GM21515 (cell line): Measurements from ENCODE around the gene ERFL.

Experiments
- ATAC-seq: cut with Tn5 transposase; IDR thresholded peaks from one replicate; pipeline ENCODE4 v1.9.1; 2021; ENCODE audit not compliant: unreplicated experiment

The ERFL gene

DNA sequence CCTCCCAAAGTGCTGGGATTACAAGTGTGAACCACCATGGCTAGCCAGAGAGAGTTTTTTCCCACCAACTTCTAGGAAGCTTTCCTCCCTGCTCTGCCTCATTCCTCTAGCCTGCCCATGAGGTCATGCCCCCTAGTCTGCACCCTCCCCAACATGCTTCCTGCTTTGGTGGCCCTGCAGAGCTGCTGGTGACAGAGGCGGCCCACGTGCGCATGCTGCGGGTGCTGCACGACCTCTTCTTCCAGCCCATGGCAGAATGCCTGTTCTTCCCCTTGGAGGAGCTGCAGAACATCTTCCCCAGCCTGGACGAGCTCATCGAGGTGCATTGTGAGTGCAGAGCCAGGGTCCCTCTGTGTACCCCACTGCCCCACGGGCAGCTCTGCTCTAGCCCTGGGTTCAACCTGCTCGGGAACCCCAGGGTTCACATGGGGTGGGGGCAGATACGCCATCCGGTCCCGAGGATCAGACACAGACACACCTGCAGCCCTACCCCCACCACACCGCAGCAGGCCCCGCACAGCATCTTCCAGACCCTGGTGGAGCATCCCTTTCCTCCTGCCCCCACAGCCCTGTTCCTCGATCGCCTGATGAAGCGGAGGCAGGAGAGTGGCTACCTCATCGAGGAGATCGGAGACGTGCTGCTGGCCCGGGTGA, 26.4 kb downstream of the ERFL start:
- ATAC-seq: no peak

DNA sequence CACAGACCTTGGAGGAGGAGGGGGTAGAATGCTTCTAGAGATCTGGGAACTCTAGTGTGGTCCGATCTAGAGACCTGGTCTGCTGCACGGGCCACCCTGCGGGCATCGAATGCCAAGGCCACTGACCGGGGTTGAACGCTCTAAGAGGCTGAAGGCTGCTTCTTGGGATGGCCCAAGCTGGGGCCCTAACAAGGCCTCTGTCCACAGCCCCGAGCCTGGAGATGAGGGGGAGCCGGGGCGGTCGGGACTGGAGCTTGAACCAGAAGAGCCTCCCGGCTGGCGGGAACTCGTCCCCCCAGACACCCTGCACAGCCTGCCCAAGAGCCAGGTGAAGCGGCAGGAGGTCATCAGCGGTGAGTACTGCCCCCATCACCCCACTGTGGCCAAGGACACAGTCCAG, 30.0 kb downstream of the ERFL start:
- ATAC-seq: no peak

DNA sequence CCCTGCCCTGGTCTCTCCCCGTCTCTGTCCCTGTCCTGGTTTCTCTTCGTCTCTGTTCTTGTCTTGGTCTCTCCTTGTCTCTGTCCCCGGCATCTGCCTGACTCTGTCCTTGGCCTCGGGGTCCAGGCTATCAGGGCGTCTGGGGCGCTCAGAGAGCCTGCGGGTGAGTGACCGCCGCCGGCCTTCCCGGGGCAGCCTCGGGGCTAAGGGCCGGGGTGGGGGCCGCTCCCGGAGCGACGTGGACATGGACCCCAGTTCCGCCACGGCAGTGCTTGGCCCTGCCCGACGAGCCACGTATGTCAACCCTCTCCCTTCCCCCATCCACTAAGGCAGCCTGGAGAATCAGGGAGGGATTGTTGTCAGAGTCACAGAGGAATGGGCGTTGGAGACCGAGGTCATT, 30.4 kb downstream of the ERFL start:
- no peak for ATAC-seq

DNA sequence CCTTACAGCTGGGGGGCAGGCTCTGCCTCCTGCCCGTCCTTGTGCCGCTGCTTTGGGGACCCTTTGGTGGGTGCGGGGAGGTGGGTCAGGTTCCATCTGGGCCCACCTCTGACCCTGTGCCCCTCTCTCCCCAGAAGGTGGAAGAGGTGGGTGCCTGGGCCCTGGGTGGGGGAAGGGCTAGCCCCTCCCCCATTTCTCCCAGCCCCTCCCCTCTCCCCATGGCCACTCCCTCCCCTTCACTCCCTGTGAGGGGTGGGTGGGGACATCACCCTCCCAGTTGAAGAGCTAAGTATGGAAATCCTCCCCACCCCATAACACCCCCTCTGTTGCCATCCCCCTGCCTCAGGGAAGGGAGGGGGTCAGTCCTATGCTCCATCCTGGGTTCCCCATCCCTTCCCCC, 31.1 kb downstream of the ERFL start:
- no peak for ATAC-seq

DNA sequence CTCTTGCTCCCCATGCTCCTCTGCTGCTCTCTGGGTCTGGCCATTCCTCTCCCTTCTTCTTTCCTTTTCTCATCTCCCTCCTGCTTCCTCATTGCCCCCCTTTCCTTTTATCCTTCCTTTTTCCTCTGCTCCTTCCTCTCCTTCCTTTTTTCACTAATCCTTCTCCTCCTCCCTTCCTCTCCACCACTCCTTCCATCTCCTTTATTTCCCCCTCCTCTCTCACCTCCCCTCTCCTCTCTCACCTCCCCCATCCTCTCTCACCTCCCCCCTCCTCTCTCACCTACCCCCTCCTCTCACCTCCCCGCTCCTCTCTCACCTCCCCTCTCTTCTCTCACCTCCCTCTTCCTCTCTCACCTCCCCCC, 31.7 kb downstream of the ERFL start:
- ATAC-seq: no peak

DNA sequence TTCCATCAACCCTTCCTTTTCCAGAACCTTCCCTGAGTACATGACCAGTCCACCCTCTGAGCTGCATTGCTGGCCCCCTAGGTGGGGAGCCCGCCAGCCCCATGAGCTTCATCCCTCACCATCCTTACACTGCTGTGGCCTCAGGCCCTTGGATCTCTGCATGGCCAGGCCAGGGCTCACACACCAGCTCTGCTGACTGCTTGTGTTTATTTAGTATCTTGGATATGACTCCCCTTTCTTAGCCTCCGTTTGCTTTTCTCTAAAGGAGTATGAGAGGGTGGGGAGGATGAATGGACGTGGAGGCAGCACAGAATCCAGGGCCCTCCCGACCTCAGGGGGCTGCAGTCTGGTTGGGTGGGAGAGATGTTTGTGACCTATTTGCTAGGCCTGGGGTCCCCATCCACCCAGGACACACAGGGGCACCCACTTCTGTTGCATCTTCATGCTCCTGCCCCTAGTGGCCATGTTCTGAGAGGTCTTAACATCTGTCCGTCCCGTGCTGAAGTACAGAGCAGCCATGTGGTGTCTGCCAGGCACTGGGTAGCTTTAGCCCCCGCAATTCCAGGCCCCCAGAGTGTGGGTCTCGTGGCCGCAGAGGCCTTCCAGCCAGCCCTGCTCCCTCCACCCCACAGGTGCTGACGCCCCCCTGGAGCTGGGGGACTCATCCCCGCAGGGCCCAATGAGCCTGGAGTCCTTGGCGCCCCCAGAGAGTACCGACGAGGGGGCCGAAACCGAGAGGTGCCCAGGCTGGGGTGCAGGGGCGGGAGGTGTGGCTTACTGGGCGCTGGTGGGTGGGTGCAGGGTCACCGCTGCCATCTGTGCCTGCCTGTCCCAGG, 32.3 kb downstream of the ERFL start:
- ATAC-seq: no peak

DNA sequence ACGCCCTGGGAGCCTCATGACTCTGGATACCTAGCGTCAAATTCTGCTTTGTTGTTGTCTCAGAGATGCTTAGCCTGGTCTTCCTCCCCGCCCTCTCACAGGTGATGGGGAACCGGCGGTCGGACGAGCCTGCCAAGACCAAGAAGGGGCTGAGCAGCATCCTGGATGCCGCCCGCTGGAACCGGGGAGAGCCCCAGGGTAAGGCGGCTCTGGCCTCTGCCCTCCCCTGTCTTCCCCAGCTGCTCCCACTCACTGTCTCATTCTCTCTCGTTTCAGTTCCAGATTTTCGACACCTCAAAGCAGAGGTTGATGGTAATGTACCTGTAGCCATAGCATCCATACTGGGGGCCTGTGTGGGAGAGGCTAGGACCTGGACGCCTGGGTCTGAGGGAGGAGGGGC, 33.9 kb downstream of the ERFL start:
- no peak for ATAC-seq

DNA sequence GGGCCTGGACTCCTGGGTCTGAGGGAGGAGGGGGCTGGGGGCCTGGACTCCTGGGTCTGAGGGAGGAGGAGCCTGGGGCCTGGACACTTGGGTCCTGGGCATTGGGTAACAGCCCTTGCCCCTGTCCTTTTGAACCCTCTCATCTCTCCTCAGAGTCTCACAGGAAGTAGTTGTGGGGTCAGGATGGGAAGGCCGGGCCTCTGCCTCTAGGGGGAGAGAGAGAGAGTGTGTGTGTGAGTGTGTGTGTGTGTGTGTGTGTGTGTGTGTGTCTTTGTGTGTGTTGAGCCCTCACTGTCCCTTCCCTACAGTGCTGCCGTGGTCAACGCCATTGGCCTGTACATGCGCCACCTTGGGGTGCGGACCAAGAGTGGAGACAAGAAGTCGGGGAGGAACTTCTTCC, 34.4 kb downstream of the ERFL start:
- no peak for ATAC-seq

DNA sequence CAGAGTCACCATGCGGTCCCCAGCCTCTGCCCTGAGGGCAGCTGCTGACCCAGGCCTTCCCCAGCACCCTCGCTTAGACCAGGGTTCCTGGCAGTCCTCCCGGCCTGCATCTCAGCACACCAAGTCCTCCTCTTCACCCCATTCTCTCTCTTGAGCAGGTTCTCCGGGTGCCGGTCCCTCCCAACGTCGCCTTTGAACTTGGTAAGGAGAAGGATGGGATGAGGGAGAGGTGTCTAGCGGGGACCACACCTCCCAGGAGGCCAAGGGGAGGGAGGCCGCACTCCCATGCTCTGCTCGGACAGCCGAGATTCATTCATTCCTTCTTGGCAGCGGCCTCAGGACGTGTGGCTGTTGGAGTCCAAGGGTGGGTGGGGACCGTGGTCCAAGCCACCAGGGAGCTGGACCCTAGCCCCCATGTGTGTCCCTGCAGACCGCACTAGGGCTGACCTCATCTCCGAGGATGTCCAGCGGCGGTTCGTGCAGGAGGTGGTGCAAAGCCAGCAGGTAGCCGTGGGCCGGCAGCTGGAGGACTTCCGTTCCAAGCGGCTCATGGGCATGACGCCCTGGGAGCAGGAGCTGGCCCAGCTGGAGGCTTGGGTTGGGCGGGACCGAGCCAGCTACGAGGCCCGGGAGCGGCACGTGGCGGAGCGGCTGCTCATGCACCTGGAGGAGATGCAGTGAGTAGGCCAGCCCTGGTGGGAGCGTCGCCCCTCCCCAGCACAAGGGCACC, 35.9 kb downstream of the ERFL start:
- ATAC-seq: no peak

DNA sequence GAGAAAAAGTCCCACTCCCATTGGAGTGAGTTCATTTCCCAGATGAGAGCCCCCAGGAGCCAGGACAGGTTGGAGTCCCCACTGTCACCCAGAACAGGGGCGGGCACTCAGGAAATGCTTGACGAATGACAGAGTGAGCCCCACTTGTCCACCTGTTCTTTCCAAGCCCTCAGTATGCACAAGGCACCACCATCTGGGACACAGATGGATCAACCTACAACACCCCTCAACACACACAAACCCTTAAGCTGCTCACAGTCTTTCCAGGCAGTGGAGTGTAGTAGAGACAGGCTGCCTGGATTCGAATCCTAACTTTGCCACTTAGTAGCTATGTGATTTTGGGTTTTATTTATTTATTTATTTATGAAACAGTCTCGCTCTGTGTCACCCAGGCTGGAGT, 37.3 kb downstream of the ERFL start:
- ATAC-seq: no peak

DNA sequence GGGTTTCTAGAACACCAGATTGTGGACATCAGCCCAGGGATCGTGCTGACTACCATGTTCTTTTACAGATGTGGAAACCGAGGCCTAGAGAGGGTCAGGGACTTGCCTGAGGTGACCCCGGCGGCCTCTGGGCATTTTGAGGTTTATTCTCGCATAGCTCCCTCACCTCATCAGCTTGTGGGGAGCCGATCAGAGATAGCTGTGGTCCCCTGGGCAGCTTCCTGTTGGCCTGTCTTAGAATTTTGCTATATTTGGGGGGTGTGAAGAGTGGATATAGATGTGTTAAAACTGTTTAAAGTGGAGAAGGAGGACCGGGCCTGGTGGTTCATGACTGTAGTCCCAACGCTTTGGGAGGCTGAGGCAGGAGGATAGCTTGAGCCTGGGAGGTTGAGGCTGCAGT, 38.4 kb downstream of the ERFL start:
- no peak for ATAC-seq

DNA sequence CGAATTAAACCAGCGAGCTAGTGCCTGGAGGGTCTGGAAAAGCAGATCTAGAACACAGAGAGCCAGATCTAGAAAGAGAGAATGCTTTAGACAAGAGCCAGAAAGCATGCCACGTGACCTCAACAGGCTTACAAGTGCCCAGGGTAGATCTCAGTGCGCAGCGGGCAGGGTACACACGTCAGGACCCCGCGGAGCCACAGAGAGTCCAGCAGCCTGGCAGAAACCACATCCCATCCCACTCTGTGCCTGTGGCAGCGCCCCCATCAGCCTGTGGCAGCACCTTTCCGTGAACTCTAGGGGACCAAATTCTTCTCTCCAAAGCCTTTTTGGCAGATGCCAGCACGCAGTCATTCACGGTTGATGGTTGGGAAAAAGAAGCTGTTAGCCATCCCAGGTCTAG, 39.3 kb downstream of the ERFL start:
- no peak for ATAC-seq

DNA sequence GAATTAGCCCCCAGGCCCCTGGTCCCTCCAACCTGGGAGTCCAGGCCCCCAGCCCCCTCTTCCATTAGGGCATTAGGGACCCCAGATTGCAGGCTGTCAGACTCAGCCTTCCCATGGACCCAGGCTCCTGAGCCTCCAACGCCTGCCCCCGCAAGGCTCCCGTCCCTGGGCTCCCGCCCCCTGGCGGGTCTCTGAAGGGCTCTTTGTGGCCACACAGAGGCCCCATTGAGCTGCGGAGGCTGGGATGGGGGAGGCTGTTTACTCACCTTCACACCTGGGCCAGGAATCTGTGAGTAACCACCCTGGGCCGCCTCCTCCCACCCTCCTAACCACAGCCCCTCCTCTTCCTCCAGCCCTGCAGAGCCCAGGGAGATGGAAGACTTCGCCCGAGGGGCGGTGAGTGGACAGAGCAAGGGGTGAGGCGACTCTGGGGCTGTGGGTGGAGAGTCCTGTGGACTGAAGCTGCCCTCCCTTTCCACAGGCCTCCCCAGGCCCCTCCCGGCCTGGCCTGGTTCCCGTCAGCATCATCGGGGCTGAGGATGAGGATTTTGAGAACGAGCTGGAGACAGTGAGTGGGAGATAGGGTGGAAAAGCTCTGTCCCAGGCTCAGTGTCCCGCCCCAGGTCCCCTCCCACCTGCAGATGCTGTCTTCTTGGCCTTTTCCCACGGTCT, 40.4 kb downstream of the ERFL start:
- ATAC-seq: no peak

DNA sequence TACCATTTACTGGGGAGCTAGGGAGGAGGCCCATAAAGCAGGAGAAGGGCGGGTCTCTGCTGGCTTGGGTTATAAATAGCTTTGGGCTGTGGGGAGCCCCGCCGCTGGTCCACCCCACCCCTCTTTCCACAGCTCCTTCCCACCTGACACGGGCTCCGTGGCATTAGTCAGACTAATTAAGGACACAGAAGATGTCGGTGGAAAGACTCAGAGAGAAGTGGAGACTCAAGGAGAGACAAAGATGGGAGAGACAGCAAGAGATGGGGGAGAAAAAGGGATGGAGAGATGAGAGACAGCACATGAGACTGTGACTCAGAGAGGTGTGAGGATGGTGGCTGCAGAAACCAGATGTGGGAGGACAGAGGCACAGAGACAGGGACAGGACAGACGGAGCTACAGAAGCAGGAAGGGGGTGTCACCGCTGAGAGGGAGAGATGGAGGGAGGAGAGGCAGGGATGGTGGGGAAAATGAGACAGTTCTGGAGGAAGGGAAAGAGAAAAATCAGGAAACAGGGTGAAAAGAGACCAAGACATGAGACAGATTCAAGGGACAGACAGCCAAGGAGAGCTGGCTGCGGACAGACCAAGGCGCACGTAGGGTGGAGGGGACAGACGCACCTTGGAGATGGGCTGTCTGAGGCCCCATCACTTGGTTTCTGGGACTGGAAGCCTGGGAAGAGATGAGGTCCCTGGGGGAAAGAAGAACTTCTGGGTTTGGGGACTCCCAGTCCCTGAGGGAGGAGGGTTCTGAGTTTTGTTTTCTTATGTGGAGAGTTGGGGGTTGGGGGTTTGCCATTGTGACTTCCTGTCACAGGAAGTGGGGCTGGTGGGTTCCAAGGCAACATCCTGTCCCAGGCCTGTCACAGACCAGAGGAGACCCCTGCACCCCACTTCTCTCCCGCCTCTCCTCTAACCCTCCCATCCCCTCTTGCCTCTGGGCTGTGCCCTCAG, 41.2 kb downstream of the ERFL start:
- no peak for ATAC-seq

DNA sequence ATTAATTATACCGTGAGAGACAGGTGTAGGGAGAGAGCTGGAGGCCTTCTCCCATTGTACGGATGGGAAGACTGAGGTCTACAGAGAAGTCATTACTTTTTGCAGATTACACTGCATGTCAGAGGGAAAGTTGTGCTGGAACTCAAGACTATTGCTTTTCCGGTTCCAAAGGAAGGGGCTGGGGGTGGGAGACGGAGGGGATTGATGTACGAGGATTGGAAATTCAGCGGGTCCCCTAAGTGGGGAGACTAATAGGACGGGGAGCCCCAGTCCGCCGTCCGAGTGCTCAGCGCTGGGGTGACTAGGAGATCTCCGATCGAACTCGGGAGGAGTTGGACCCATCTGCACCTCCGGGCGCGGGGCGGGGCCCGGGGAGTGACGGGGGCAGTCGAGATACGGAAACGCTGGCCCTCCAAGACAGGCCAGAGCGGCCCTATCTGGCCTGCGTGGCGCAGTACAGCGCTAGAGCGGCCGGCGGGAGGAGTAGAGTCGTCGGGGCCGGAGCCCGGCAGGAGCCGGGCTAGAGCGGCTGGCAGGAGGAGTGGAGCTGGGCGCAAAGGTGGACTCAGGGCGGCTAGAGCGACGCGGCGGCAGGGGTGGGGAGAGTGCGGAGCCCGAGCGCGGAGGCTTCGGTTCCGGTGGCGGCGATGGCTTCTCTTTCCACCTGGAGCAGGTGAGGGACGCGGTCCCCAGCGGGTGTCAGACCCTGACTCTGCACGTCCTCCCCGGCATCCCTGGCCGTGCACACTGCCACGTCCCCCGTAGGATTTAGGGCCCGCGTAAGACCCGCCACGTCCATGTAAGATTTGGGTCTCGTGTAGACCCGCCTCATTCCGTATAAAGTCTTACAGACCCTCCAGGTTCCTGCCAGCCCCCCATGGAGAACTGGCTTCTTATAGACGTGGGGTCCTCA, 44.2 kb downstream of the ERFL start:
- peak; percentile 72 for ATAC-seq

DNA sequence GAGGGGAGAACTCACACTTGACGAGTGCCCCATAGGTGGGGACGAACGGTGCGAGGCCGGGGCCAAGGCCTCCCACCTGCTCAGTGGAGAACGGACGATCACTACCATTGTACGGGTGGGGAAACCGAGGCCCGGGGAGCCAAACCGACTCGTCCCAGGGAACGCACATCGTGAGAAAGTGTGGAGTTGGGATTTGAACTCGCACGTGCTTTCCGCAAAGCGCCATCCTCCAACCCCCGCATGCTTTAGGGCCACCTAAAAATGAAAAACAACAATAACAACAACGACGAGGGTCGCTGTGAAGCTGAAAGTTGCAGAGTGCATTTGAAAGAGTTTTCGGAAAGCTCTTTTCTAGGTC, 44.8 kb downstream of the ERFL start:
- ATAC-seq: no peak

DNA sequence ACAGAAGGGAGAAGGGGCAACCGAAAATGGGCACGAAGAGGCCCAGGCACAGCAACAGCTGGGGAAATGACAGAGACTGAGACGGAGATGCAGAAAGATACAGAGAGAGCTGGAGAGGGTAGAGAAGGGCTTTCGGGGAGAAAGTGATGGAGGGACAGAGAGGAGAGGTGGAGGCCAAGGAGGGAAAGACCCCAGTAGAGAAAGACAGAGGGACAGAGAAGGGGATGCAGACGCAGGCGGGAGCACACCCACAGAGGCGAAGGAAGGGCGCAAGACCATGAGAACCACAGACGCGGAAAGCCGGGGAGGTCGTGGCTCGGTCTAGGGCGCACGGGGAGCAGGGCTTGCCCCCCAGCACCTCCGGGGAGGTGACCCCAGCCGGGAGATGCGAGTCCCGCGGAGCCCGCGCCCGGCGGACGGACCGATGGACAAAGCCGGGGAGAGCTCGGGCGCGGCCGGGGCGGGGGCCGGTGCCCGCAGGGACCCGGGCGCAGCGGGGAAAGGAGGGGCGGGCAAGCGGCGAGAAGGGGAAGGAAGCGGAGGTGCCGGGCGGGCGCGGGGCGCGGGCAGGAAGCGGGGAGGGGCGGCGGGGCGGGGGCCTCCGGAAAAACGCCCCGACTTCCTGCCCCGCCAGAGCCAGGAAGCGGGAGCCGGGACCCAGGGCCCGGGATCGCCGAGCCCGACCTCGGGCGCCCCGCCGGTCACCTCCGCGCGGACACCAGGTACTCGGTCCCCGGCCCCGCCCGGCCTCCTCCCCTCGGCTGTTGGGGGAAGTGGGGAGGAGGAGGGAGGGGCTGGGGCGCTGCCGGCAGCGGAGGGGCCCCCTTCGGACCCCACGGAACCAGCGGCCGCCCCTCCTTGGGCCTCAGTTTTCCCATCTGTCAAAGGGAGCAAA, 45.4 kb downstream of the ERFL start, which contains the start of gene ARHGEF1:
ARHGEF1 (plus strand) TSS at position 617 of the 895 bp plus-strand sequence. CDS start 4,899 bp downstream, outside the sequence.
- no peak for ATAC-seq

DNA sequence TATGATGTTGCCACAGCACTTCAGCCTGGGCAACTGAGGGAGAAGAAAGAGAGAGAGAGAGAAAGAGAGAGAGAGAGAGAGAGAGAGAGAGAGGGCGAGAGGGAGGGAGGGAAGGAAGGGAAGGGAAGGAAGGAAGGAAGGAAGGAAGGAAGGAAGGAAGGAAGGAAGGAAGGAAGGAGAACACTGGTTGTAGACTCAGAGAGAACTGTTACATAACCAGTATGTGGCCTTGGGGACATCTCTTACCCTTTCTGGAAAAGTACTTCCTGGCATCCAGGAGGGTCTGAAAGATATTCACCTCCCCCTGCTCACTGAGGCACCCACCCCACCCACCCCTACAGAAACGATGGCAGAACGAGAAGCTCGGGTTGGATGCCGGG, 47.9 kb downstream of the ERFL start:
- no peak for ATAC-seq
